ENCODE measurements around the gene PTTG1IP2. TPM values are rescaled to one million over a fixed set of nuclear protein-coding genes. Genes with fewer than 3 reads are reported as not detected.

PTTG1IP2 gene
- polyA plus RNA-seq, 3 donors: not detected

GRCh38 chr7:90538405-90538804, 69.0 kb downstream of the PTTG1IP2 start:
- Mint-ChIP-seq H3K4me1 (peaks cover 27% of the 10 kb centered on the region), H3K27ac (no peak overlapping the region), H3K4me3 (peak overlapping the region in 1 of 2 donors; percentile 59), H3K36me3 (peaks cover 0 to 4% of the 10 kb centered on the region in 2 donors), H3K9me3 (peaks cover 0 to 4% (median 0%) of the 10 kb centered on the region in 7 donors), H3K27me3 (ENCODE audit: low read depth in 3 of 3) (peaks cover 20 to 37% (median 23%) of the 10 kb centered on the region in 3 donors)
- Histone ChIP-seq H3K4me2 (replicated peaks; ENCODE audit: extremely low read depth, low read length, poor library complexity, severe bottlenecking) (no peak overlapping the region), H3K27me3 (ENCODE audit: control insufficient read depth in 2 of 2, insufficient read depth in 2 of 2, low read length in 2 of 2) (peaks cover 32 to 35% of the 10 kb centered on the region in 2 donors), H2AFZ (ENCODE audit: insufficient read depth, low read depth, low read length, poor library complexity, severe bottlenecking) (no peak overlapping the region), H3K27ac (ENCODE audit: low read depth in 1 of 2, low read length in 2 of 2) (no peak overlapping the region), H3K36me3 (replicated peaks in 1 of 2; ENCODE audit: control insufficient read depth in 1 of 2, insufficient read depth in 2 of 2, low read length in 2 of 2) (no peaks in the 10 kb centered on the region), H3K9me3 (replicated peaks in 1 of 2; ENCODE audit: control insufficient read depth in 1 of 2, insufficient read depth in 1 of 2, low read length in 2 of 2) (no peaks in the 10 kb centered on the region), H3K4me3 (replicated peaks in 1 of 3; ENCODE audit: low read depth in 2 of 3, low read length in 3 of 3) (no peak overlapping the region), H4K20me1 (ENCODE audit: insufficient read depth, low read length) (no peaks in the 10 kb centered on the region), H3K9ac (ENCODE audit: insufficient read depth, low read length, poor library complexity, severe bottlenecking) (no peak overlapping the region), H3K4me1 (ENCODE audit: control insufficient read depth in 1 of 2, insufficient read depth in 2 of 2, low read length in 2 of 2) (peaks cover 21 to 36% of the 10 kb centered on the region in 2 donors), H3K79me2 (ENCODE audit: insufficient read depth, low read length) (no peaks in the 10 kb centered on the region)
- no peak for DNase-seq
- TF ChIP-seq CTCF (IDR thresholded peaks at IDR 0.05): no peak
- intact Hi-C loops (cut with micrococcal nuclease): no loop called here
- no CpG with 5 or more reads among the region's 2 CpGs for WGBS (ENCODE audit: insufficient coverage)

DNA sequence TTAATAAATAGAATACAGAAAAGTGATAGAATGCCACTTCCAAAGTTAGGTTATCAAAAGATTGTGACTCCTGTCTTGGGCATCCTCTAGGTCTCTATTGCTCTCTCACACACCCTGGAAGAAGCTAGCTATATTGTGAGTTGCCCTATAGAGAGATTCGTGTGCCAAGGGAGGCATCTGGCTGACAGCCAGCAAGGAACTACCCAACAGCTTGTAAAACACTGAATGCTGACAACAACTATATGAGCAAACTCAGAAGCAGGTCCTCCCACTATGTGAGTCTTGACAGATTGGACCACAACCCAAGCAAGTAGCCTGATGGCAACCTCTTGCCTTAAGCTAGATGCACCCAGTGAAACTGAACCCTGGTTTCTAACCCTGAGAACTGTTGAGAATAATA, 71.0 kb downstream of the PTTG1IP2 start:
- peaks cover 32% of the 10 kb centered on the region in 2 donors for H3K27me3 ChIP-seq (ENCODE audit: control insufficient read depth in 2 of 2, insufficient read depth in 2 of 2, low read length in 2 of 2)
- H3K27ac ChIP-seq (ENCODE audit: low read depth in 1 of 2, low read length in 2 of 2): no peak overlapping the region
- H3K9me3 Mint-ChIP-seq: peaks cover 0 to 4% (median 0%) of the 10 kb centered on the region in 7 donors
- H2AFZ ChIP-seq (ENCODE audit: insufficient read depth, low read depth, low read length, poor library complexity, severe bottlenecking): no peak overlapping the region
- no peaks in the 10 kb centered on the region for H3K9me3 ChIP-seq (replicated peaks in 1 of 2; ENCODE audit: control insufficient read depth in 1 of 2, insufficient read depth in 1 of 2, low read length in 2 of 2)
- H3K4me1 ChIP-seq (ENCODE audit: control insufficient read depth in 1 of 2, insufficient read depth in 2 of 2, low read length in 2 of 2): peaks cover 21 to 27% of the 10 kb centered on the region in 2 donors
- no peak overlapping the region for H3K4me2 ChIP-seq (replicated peaks; ENCODE audit: extremely low read depth, low read length, poor library complexity, severe bottlenecking)
- TF ChIP-seq CTCF (IDR thresholded peaks at IDR 0.05): no peak
- no CpG with 5 or more reads among the region's 1 CpG for WGBS (ENCODE audit: insufficient coverage)
- H3K4me3 ChIP-seq (replicated peaks in 1 of 3; ENCODE audit: low read depth in 2 of 3, low read length in 3 of 3): no peak overlapping the region
- no peaks in the 10 kb centered on the region for H3K36me3 ChIP-seq (replicated peaks in 1 of 2; ENCODE audit: control insufficient read depth in 1 of 2, insufficient read depth in 2 of 2, low read length in 2 of 2)
- H3K27me3 Mint-ChIP-seq (ENCODE audit: low read depth in 3 of 3): peaks cover 21 to 30% (median 24%) of the 10 kb centered on the region in 3 donors
- H3K27ac Mint-ChIP-seq: no peak overlapping the region
- no peaks in the 10 kb centered on the region for H4K20me1 ChIP-seq (ENCODE audit: insufficient read depth, low read length)
- no peak overlapping the region for H3K9ac ChIP-seq (ENCODE audit: insufficient read depth, low read length, poor library complexity, severe bottlenecking)
- H3K4me3 Mint-ChIP-seq: peak overlapping the region in 1 of 2 donors; percentile 44
- no peaks in the 10 kb centered on the region for H3K79me2 ChIP-seq (ENCODE audit: insufficient read depth, low read length)
- H3K36me3 Mint-ChIP-seq: no peaks in the 10 kb centered on the region
- intact Hi-C loops (cut with micrococcal nuclease): no loop called here
- peaks cover 25% of the 10 kb centered on the region for H3K4me1 Mint-ChIP-seq
- DNase-seq: no peak

Data from CD14-positive monocyte (primary cell).